Thyroid gland (tissue), 4 donors: Measurements from ENCODE around the gene NUPR1.
"Not testable (repeated sequence)": the region's sequence is repeated elsewhere in the genome, so short reads cannot be mapped to it uniquely, and the experiment has no call there.

Experiments used
- CTCF ChIP-seq, 6 experiments: fragments of 200-600 bp in 3 of 6; fragments of 450-650 bp in 3 of 6; sonication (generic) in 3 of 6; IDR thresholded peaks; one replicate each; pipeline ENCODE4 v1.5.1; 2016 to 2019; ENCODE audit warnings: antibody characterized with exemption in 6 of 6, mild to moderate bottlenecking in 2 of 6, inconsistent platforms in 1 of 6, moderate library complexity in 1 of 6
- POLR2A ChIP-seq, 2 donors: fragments of 450-650 bp; IDR thresholded peaks; one replicate each; pipeline ENCODE4 v1.6.1; 2017; ENCODE audit warnings: antibody characterized with exemption in 2 of 2, mild to moderate bottlenecking in 2 of 2, moderate library complexity in 1 of 2

GRCh38 chr16:28545964-28546363 is 7.2 kb upstream of the NUPR1 start:
- not testable (repeated sequence) for TF ChIP-seq POLR2A, CTCF (IDR thresholded peaks at IDR 0.05)
